Measurements from ENCODE around the gene FHOD3. TPM values are rescaled to one million over a fixed set of nuclear protein-coding genes. Genes with fewer than 3 reads are reported as not detected.

Gene FHOD3
- total and polyA plus RNA-seq, 4 donors: 6.2 to 42.0 (median 20.4) TPM

DNA sequence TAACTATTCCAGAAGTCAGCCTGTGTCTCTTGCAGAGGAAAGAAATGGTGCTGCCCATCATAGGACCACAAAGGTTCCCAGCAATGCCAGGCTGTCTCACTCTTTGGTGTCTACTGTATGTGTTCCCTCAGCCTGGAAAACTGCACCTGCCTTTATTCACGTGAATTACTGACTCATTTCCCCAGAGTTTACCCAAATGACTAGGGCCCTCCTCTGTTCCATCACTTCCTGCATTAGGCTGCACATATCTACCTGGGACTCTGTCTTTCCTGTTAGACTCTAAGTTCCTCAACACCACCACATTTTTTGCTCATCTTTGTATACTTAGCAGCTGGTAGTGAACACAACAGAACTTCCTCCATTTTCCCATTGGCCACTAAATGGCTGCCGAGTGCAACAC, 188.3 kb downstream of the FHOD3 start:
- peaks cover 0 to 3% of the 10 kb centered on the region in 2 donors for H3K4me1 ChIP-seq (ENCODE audit: control insufficient read depth in 1 of 2, insufficient read depth in 2 of 2, low read length in 2 of 2)
- intact Hi-C loops (cut with DNase I): no loop called here
- H3K9me3 ChIP-seq (ENCODE audit: control insufficient read depth, low read length): no peaks in the 10 kb centered on the region
- no peak overlapping the region for H3K27ac ChIP-seq (ENCODE audit: low read depth in 1 of 2, low read length in 2 of 2)
- H3K4me3 ChIP-seq (ENCODE audit: low read length in 2 of 2): no peak overlapping the region
- 93 to 94% methylated on average over 2 of the region's 2 CpGs for WGBS, 2 donors
- DNase-seq: no peak
- no peaks in the 10 kb centered on the region for H3K36me3 ChIP-seq (ENCODE audit: control insufficient read depth in 1 of 2, insufficient read depth in 2 of 2, low read length in 1 of 2)
- ATAC-seq (ENCODE audit: low FRiP score): no peak
- no peaks in the 10 kb centered on the region for H3K27me3 ChIP-seq (ENCODE audit: control insufficient read depth in 1 of 2, insufficient read depth in 2 of 2, low read length in 1 of 2)

DNA sequence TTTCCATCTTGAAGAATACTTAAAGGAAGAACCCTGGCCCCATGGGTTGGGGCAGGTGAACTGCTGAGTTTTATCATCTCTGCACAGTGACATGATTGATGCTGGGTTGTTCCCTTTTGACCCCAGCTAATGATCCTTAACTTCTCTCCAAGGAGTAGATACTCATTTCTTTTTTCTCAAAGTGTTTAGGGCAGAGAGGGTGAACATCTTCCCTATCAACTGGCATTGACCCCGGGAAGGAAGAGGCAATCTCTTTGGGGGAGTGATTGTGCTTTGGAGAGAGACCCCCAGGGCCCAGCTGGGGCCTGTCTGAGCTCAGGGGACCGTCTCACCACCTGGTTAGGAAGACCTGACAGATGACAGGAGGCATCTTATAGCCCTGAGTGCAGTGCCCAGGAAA, 190.6 kb downstream of the FHOD3 start:
- Histone ChIP-seq H3K36me3 (ENCODE audit: control insufficient read depth in 1 of 2, insufficient read depth in 2 of 2, low read length in 1 of 2) (no peaks in the 10 kb centered on the region), H3K4me3 (ENCODE audit: low read length in 2 of 2) (no peak overlapping the region), H3K27ac (ENCODE audit: low read depth in 1 of 2, low read length in 2 of 2) (no peak overlapping the region), H3K9me3 (ENCODE audit: control insufficient read depth, low read length) (no peaks in the 10 kb centered on the region), H3K27me3 (ENCODE audit: control insufficient read depth in 1 of 2, insufficient read depth in 2 of 2, low read length in 1 of 2) (no peaks in the 10 kb centered on the region), H3K4me1 (ENCODE audit: control insufficient read depth in 1 of 2, insufficient read depth in 2 of 2, low read length in 2 of 2) (peaks cover 0 to 3% of the 10 kb centered on the region in 2 donors)
- DNase-seq (no peak), ATAC-seq (ENCODE audit: low FRiP score) (no peak)
- 75 to 77% methylated on average over 2 of the region's 2 CpGs for WGBS, 2 donors
- intact Hi-C loops (cut with DNase I): no loop called here

DNA sequence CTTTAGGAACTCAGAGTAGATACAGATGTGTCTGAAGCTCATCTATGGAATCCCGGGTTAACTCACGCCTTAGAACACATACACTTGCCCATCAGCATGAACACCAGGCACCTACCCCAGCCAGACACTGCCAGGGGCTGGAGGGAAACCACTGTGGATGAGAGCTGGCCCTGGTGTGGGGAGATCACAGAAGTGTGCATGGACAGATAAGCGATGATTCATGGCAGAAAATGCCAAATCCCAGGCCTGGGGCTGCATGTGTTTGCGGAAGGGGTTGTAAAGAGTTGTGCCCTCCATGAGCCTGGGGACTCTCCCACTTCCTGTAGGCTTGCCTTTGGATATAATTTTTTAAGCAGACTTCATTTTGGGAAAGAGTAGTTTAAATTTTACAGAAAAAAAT, 193.4 kb downstream of the FHOD3 start:
- Histone ChIP-seq H3K27ac (ENCODE audit: low read depth in 1 of 2, low read length in 2 of 2) (no peak overlapping the region), H3K4me3 (ENCODE audit: low read length in 2 of 2) (no peak overlapping the region), H3K4me1 (ENCODE audit: control insufficient read depth in 1 of 2, insufficient read depth in 2 of 2, low read length in 2 of 2) (peaks cover 0 to 3% of the 10 kb centered on the region in 2 donors), H3K27me3 (ENCODE audit: control insufficient read depth in 1 of 2, insufficient read depth in 2 of 2, low read length in 1 of 2) (no peaks in the 10 kb centered on the region), H3K36me3 (ENCODE audit: control insufficient read depth in 1 of 2, insufficient read depth in 2 of 2, low read length in 1 of 2) (no peaks in the 10 kb centered on the region), H3K9me3 (ENCODE audit: control insufficient read depth, low read length) (no peaks in the 10 kb centered on the region)
- ATAC-seq (ENCODE audit: low FRiP score) (no peak), DNase-seq (no peak)
- WGBS, 2 donors: 95 to 97% methylated on average over 4 of the region's 4 CpGs
- intact Hi-C loops (cut with DNase I): no loop called here

DNA sequence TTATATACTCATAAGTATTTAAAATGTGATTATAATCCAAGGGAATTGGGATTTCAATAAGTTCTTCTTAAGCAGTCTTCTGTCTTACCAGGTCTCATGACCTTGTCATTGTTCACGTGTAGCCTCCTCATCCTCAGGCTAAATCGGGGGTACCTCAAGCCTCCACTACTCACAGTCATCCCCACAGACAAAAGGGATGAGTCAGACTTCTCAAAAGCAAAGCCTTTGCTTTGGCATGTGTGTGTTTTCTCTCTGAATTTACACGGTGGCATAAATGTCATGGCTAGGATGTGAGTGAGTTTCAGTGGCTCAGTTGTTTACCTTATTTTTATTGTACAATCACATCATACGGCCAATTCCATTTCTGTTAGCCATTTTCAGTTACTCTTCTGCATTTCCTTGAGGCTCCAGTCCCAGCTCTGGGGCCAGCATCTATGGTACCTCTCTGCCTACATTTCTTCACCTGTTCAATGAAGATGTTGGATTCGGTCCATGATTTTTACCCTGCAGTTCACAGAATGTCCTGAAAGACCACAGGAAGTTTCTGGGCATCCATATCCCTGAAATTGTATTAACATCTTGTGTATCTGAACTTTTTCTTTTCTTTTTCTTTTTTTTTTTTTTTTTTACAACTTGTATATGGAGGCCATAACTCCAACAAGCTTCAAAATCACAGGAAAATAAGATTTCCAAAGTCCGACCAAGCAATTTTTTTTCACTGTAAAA, 195.3 kb downstream of the FHOD3 start:
- Histone ChIP-seq H3K4me3 (ENCODE audit: low read length in 2 of 2) (no peak overlapping the region), H3K27ac (ENCODE audit: low read depth in 1 of 2, low read length in 2 of 2) (no peak overlapping the region), H3K9me3 (ENCODE audit: control insufficient read depth, low read length) (no peaks in the 10 kb centered on the region), H3K4me1 (ENCODE audit: control insufficient read depth in 1 of 2, insufficient read depth in 2 of 2, low read length in 2 of 2) (peaks cover 0 to 3% of the 10 kb centered on the region in 2 donors), H3K27me3 (ENCODE audit: control insufficient read depth in 1 of 2, insufficient read depth in 2 of 2, low read length in 1 of 2) (no peaks in the 10 kb centered on the region), H3K36me3 (ENCODE audit: control insufficient read depth in 1 of 2, insufficient read depth in 2 of 2, low read length in 1 of 2) (no peaks in the 10 kb centered on the region)
- DNase-seq: no peak
- WGBS, 2 donors: 91 to 92% methylated on average over 6 of the region's 6 CpGs
- intact Hi-C loops (cut with DNase I): no loop called here
- no peak for ATAC-seq (ENCODE audit: low FRiP score)

DNA sequence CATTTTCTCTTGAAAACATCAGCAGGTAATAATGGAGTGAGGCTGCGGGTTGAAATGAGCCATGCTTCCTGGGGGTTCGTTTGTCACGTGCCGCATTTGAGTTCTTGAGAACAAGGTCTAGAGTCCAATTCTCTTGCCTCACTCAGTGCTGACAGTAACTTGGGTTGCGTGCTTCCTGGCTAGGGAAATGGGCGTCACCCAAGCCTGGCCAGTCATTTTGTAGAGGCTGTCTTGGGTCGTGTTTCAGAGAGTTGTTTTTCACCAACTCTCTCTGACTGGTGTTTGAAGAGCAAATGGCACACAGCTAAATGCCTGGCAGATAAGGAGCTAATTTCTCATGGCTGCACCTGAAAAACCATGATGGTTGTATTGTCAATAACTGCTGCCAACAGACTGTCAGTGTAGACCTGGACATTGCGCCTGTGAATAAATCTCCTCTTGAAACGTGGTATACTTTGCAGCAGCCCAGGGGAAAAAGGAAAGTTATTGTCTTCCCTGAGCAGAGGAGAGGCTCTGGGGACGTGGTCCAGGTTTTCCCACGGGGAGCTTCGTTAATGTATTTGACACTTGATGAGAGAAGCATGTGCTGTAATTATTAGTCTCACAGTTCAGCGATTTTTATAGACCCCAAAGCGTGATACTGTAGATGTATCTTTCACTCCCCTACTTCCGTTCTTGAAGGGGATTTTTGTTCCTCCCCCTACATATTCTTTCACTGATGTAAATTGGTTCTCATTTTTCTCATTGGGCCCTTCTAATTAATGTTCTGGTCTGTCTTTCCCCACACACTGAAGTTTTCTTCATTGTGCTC, 196.0 kb downstream of the FHOD3 start:
- no peaks in the 10 kb centered on the region for H3K27me3 ChIP-seq (ENCODE audit: control insufficient read depth in 1 of 2, insufficient read depth in 2 of 2, low read length in 1 of 2)
- no peak for DNase-seq
- H3K9me3 ChIP-seq (ENCODE audit: control insufficient read depth, low read length): no peaks in the 10 kb centered on the region
- no peaks in the 10 kb centered on the region for H3K36me3 ChIP-seq (ENCODE audit: control insufficient read depth in 1 of 2, insufficient read depth in 2 of 2, low read length in 1 of 2)
- H3K4me3 ChIP-seq (ENCODE audit: low read length in 2 of 2): no peak overlapping the region
- no peak for ATAC-seq (ENCODE audit: low FRiP score)
- H3K27ac ChIP-seq (ENCODE audit: low read depth in 1 of 2, low read length in 2 of 2): no peak overlapping the region
- intact Hi-C loops (cut with DNase I): no loop called here
- H3K4me1 ChIP-seq (ENCODE audit: control insufficient read depth in 1 of 2, insufficient read depth in 2 of 2, low read length in 2 of 2): peaks cover 0 to 3% of the 10 kb centered on the region in 2 donors
- WGBS, 2 donors: 62 to 66% methylated on average over 15 of the region's 15 CpGs

DNA sequence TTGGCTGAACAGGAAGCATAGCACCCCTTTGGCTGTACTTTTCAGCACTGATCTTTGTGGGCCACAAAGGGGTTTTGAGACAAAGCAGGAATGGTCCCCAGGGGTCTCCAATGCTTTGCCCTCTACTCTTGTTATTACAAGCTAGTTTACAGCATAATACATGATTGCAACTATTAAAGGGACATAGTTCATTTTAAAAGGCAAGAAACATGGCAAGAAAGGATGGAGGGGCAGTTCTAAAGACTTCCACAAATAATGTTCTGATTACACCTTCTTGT, 196.6 kb downstream of the FHOD3 start:
- DNase-seq: no peak
- Histone ChIP-seq H3K4me1 (ENCODE audit: control insufficient read depth in 1 of 2, insufficient read depth in 2 of 2, low read length in 2 of 2) (no peaks in the 10 kb centered on the region), H3K4me3 (ENCODE audit: low read length in 2 of 2) (no peak overlapping the region), H3K27me3 (ENCODE audit: control insufficient read depth in 1 of 2, insufficient read depth in 2 of 2, low read length in 1 of 2) (no peaks in the 10 kb centered on the region), H3K9me3 (ENCODE audit: control insufficient read depth, low read length) (no peaks in the 10 kb centered on the region), H3K36me3 (ENCODE audit: control insufficient read depth in 1 of 2, insufficient read depth in 2 of 2, low read length in 1 of 2) (no peaks in the 10 kb centered on the region), H3K27ac (ENCODE audit: low read depth in 1 of 2, low read length in 2 of 2) (no peak overlapping the region)
- intact Hi-C loops (cut with DNase I): no loop called here
- no peak for ATAC-seq (ENCODE audit: low FRiP score)

DNA sequence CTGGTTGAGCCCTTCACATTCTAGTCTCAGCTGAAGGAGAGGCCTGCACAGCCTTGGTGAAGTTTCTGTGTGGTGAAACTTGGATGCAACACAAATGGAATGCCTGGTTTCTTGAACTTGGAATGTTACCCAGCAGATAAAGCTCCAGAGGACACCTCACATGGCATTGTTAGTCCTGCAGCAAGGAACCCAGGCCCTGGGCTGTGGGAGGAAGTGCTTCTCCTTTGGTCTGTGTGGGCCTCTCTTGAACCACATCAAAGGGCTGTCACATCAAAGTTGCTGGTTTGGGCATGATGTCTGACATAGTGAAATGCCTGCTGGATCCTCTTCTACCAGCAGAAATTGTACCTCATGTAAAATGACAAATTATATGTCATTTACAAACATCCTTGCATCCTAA, 198.5 kb downstream of the FHOD3 start:
- DNase-seq: no peak
- Histone ChIP-seq H3K4me3 (ENCODE audit: low read length in 2 of 2) (no peak overlapping the region), H3K9me3 (ENCODE audit: control insufficient read depth, low read length) (no peaks in the 10 kb centered on the region), H3K36me3 (ENCODE audit: control insufficient read depth in 1 of 2, insufficient read depth in 2 of 2, low read length in 1 of 2) (no peaks in the 10 kb centered on the region), H3K27me3 (ENCODE audit: control insufficient read depth in 1 of 2, insufficient read depth in 2 of 2, low read length in 1 of 2) (no peaks in the 10 kb centered on the region), H3K27ac (ENCODE audit: low read depth in 1 of 2, low read length in 2 of 2) (no peak overlapping the region), H3K4me1 (ENCODE audit: control insufficient read depth in 1 of 2, insufficient read depth in 2 of 2, low read length in 2 of 2) (no peaks in the 10 kb centered on the region)
- ATAC-seq (ENCODE audit: low FRiP score): no peak
- intact Hi-C loops (cut with DNase I): no loop called here

DNA sequence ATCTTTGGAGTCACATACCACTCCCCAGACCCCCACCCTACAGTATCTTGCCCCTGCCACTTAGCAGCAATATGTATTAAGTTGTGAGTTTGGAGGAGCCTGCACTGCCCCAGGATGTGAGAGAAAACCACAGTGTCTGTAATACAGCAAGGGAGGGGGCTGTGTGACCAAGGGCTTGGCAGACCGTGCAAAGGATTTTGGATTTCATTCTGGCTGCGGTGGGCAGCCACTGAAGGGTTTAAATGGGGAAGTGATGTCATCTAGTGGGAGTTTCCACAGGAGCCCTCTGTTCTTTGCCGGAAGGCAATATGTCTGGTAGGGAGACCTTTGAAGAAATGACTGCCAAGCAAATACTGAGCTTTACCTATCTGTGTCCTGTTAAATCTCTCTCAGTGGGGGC, 202.4 kb downstream of the FHOD3 start:
- Histone ChIP-seq H3K4me1 (ENCODE audit: control insufficient read depth in 1 of 2, insufficient read depth in 2 of 2, low read length in 2 of 2) (no peaks in the 10 kb centered on the region), H3K27me3 (ENCODE audit: control insufficient read depth in 1 of 2, insufficient read depth in 2 of 2, low read length in 1 of 2) (no peaks in the 10 kb centered on the region), H3K9me3 (ENCODE audit: control insufficient read depth, low read length) (no peaks in the 10 kb centered on the region), H3K36me3 (ENCODE audit: control insufficient read depth in 1 of 2, insufficient read depth in 2 of 2, low read length in 1 of 2) (no peaks in the 10 kb centered on the region), H3K27ac (ENCODE audit: low read depth in 1 of 2, low read length in 2 of 2) (no peak overlapping the region), H3K4me3 (ENCODE audit: low read length in 2 of 2) (no peak overlapping the region)
- WGBS, 2 donors: 37 to 42% methylated on average over 3 of the region's 3 CpGs
- no peak for DNase-seq
- ATAC-seq (ENCODE audit: low FRiP score): peak; percentile 38
- intact Hi-C loops (cut with DNase I): no loop called here

DNA sequence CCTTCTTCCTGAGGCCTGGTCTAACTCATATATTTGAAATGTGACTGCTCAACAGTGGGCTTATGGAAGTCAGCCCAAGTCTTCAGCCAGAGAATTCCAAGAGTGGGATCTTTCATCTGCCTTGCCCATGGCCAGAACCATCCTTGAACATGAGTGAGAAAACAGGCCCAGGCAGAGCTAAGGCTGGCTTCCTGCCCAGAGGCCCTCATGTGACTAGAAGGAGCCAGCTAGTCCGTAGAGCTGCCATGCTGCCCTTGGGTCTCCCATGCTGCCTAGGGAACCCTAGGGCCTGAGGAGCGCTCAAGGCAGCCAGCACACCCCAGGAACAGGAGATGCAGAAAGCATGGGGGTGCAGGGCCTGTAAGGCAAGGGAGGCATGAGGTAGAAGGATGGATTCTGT, 203.6 kb downstream of the FHOD3 start:
- Histone ChIP-seq H3K4me1 (ENCODE audit: control insufficient read depth in 1 of 2, insufficient read depth in 2 of 2, low read length in 2 of 2) (no peaks in the 10 kb centered on the region), H3K4me3 (ENCODE audit: low read length in 2 of 2) (no peak overlapping the region), H3K36me3 (ENCODE audit: control insufficient read depth in 1 of 2, insufficient read depth in 2 of 2, low read length in 1 of 2) (no peaks in the 10 kb centered on the region), H3K27ac (ENCODE audit: low read depth in 1 of 2, low read length in 2 of 2) (no peak overlapping the region), H3K9me3 (ENCODE audit: control insufficient read depth, low read length) (no peaks in the 10 kb centered on the region), H3K27me3 (ENCODE audit: control insufficient read depth in 1 of 2, insufficient read depth in 2 of 2, low read length in 1 of 2) (no peaks in the 10 kb centered on the region)
- intact Hi-C loops (cut with DNase I): no loop called here
- DNase-seq (no peak), ATAC-seq (ENCODE audit: low FRiP score) (peak; percentile 38)
- 83 to 87% methylated on average over 2 of the region's 2 CpGs for WGBS, 2 donors
